HL-60 (cell line): ENCODE results near the gene GPR108.

Source experiments
- DNase-seq, 2 experiments: peaks; one replicate each; pipeline ENCODE4 v3.0.0-alpha.2; 2010 to 2020; ENCODE audit warnings: low read depth in 1 of 2, low spot score in 1 of 2
- H3K27ac ChIP-seq: fragments of 250-450 bp; sonication (Bioruptor Pico); replicated peaks from 2 replicates; pipeline ENCODE4 v1.5.1; 2020; ENCODE audit warnings: mild to moderate bottlenecking, moderate library complexity
- H3K27me3 ChIP-seq: fragments of 250-450 bp; sonication (Bioruptor Pico); 2 replicates; pipeline ENCODE4 v1.5.1; 2021; ENCODE audit warnings: mild to moderate bottlenecking, moderate library complexity; ENCODE audit not compliant: insufficient read depth, poor library complexity, severe bottlenecking
- H3K4me3 ChIP-seq: replicated peaks from 2 replicates; pipeline ENCODE4 v1.5.1; 2011; ENCODE audit warnings: mild to moderate bottlenecking, control low read depth, low read length; ENCODE audit not compliant: insufficient read depth
- GABPA ChIP-seq: IDR thresholded peaks from 2 replicates; pipeline ENCODE4 v1.6.1; 2012; ENCODE audit warnings: low read depth
- POLR2AphosphoS5 ChIP-seq: IDR thresholded peaks from 2 replicates; pipeline ENCODE4 v1.6.1; 2012; ENCODE audit warnings: low read depth
- SPI1 ChIP-seq: IDR thresholded peaks from 2 replicates; pipeline ENCODE4 v1.6.1; 2012; ENCODE audit warnings: low read depth, mild to moderate bottlenecking, borderline replicate concordance
- TF ChIP-seq, protein P1 (sequence below): IDR thresholded peaks from 2 replicates; pipeline ENCODE4 v1.6.1; 2012; ENCODE audit warnings: low read depth; ENCODE audit not compliant: insufficient replicate concordance
- TF ChIP-seq, protein P2 (sequence below): IDR thresholded peaks from one replicate; pipeline ENCODE4 v1.5.1; 2011; ENCODE audit warnings: low read length, control low read depth, inconsistent platforms; ENCODE audit not compliant: insufficient read depth

The GPR108 gene

DNA sequence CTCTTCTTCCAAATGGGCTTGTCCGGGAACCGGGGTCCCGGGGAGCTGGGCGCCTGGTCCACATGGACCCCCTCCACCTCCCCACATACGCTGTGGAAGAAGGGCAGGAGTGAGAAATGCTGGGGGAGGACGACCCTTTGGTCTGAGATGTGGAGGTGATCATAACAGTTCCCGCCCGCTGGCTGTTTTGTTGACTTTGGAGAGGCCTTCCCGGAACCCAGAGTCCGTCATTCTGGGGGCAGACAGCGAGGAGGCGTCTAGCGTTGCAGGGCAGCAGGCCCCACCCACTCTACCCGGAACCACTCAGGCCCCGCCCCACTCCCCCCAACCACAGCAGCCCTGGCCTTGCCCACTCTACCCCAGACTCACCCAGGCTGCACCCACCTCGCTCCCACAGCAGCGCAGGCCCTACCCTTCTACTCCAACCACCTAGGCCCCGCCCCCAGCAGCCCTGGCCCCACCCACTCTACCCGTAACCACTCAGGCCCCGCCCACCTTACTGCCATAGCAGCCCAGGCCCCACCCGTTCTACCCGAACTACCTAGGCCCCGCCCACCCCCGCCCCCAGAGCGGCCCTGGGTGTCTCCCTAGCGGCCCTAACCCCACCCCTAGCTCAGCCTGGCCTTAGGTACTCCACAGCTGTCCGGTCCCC is 7.1 kb downstream of the GPR108 start:
- DNase-seq, result no peak
- H3K27me3 ChIP-seq, result no peaks in the 10 kb centered on the region
- TF ChIP-seq GABPA (no peak), POLR2AphosphoS5 (no peak), SPI1 (no peak)
- TF ChIP-seq, protein P1, sequence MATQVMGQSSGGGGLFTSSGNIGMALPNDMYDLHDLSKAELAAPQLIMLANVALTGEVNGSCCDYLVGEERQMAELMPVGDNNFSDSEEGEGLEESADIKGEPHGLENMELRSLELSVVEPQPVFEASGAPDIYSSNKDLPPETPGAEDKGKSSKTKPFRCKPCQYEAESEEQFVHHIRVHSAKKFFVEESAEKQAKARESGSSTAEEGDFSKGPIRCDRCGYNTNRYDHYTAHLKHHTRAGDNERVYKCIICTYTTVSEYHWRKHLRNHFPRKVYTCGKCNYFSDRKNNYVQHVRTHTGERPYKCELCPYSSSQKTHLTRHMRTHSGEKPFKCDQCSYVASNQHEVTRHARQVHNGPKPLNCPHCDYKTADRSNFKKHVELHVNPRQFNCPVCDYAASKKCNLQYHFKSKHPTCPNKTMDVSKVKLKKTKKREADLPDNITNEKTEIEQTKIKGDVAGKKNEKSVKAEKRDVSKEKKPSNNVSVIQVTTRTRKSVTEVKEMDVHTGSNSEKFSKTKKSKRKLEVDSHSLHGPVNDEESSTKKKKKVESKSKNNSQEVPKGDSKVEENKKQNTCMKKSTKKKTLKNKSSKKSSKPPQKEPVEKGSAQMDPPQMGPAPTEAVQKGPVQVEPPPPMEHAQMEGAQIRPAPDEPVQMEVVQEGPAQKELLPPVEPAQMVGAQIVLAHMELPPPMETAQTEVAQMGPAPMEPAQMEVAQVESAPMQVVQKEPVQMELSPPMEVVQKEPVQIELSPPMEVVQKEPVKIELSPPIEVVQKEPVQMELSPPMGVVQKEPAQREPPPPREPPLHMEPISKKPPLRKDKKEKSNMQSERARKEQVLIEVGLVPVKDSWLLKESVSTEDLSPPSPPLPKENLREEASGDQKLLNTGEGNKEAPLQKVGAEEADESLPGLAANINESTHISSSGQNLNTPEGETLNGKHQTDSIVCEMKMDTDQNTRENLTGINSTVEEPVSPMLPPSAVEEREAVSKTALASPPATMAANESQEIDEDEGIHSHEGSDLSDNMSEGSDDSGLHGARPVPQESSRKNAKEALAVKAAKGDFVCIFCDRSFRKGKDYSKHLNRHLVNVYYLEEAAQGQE, result no peak
- TF ChIP-seq, protein P2, sequence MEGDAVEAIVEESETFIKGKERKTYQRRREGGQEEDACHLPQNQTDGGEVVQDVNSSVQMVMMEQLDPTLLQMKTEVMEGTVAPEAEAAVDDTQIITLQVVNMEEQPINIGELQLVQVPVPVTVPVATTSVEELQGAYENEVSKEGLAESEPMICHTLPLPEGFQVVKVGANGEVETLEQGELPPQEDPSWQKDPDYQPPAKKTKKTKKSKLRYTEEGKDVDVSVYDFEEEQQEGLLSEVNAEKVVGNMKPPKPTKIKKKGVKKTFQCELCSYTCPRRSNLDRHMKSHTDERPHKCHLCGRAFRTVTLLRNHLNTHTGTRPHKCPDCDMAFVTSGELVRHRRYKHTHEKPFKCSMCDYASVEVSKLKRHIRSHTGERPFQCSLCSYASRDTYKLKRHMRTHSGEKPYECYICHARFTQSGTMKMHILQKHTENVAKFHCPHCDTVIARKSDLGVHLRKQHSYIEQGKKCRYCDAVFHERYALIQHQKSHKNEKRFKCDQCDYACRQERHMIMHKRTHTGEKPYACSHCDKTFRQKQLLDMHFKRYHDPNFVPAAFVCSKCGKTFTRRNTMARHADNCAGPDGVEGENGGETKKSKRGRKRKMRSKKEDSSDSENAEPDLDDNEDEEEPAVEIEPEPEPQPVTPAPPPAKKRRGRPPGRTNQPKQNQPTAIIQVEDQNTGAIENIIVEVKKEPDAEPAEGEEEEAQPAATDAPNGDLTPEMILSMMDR, result no peak
- H3K27ac ChIP-seq, result no peak overlapping the region
- no peak overlapping the region for H3K4me3 ChIP-seq

DNA sequence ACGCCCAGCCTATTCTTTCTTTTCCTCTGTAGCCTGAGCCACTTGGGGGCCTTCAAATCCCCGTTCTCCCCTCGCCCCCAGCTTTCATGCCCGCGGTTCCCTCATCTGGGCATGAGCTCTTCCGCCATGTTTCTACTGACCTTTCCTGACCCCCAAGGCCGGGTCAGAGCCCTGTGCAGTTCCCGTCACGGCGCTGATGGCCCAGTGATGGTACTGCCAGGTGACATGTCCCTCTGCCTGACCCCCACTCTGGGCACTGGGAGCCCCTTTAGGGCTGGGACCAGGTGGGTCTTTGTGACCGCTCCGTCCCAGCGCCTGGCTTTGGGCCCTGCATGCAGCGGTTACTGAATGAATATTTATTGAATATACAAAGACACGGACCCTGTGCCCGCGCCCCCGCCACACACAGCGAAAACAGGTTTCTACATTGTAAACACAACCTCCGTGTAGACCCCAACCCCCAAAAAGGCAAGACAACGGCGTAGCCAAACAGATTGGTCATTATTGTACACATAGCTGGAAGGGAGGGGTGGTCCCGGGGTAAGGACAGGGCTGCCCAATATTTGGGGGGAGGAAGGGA is 7.7 kb downstream of the GPR108 start:
- no peak for DNase-seq
- H3K27me3 ChIP-seq, result no peaks in the 10 kb centered on the region
- H3K27ac ChIP-seq, result no peak overlapping the region
- no peak overlapping the region for H3K4me3 ChIP-seq
- TF ChIP-seq POLR2AphosphoS5, result no peak
- TF ChIP-seq GABPA, result no peak
- TF ChIP-seq, protein P1, result no peak

DNA sequence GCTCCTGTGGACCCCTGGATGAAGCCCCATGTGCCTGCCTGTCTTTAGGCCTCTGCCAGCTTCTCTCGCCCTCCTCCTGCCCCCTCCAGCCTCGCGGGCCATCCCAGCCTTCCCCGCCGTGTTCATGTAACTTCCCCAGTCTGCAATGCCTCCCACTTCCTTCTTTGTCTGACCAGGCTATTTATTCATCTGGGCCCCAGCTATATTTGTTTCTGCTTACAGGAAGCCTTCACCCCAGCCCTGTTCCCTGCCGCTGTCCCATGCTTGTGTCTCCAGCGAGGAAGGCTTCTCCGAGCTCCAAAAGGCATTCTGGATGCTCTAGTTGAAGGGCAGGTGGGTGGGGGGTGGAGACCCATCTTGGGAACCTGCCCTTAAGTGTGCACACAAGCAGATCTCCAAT is 9.0 kb downstream of the GPR108 start:
- peak in 1 of 2 experiments; percentile 86 for DNase-seq
- peak overlapping the region; percentile 68 for H3K27ac ChIP-seq
- peak; percentile 97 for TF ChIP-seq SPI1
- no peak for TF ChIP-seq POLR2AphosphoS5
- H3K27me3 ChIP-seq, result no peaks in the 10 kb centered on the region
- no peak overlapping the region for H3K4me3 ChIP-seq

DNA sequence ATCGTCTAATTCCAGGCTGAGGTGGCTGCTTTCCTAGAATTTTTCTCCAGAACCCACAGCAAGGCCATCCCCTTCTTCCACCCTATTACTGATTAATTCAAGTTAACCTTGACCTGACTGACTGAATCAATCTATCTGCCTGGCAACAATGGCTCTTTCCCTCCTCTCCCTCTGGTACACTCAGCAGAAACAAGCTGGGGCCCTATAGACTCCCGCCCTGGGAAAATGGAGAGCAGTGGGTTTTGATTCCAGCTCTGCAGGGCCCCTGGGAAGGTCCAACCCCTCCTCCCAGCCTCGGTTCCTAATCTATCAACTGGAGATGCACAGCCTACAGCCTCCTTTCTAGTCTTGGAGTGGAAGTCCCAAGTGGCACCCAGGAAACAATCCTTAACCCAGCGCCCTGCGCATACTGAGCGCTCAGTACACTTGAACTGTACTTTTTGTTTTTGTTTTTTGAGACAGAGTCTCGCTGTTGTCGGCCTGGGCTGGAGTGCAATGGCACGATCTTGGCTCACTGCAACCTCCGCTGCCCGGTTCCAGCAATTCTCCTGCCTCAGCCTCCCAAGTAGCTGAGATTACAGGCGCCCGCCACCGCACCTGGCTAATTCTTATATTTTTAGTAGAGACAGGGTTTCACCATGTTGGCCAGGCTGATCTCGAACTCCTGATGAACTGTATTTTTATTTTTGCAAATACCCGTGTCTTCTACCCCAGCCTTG is 11.7 kb downstream of the GPR108 start:
- Histone ChIP-seq H3K27me3 (no peaks in the 10 kb centered on the region), H3K27ac (no peak overlapping the region), H3K4me3 (no peak overlapping the region)
- TF ChIP-seq SPI1, result no peak
- TF ChIP-seq, protein P1, result no peak
- no peak for TF ChIP-seq GABPA
- TF ChIP-seq, protein P2, result no peak
- no peak for DNase-seq
